AG10803 (cell line): ENCODE results near the gene TJP3.

Experiments used
- DNase-seq: peaks from one replicate; pipeline ENCODE4 v3.0.0; 2010; ENCODE audit warnings: low read depth
- H3K4me3 ChIP-seq: 2 replicates; pipeline ENCODE4 v1.5.1; 2011; ENCODE audit warnings: mild to moderate bottlenecking, low read length, control low read depth
- CTCF ChIP-seq: conservative IDR thresholded peaks from 2 replicates; pipeline ENCODE4 v1.5.1; 2011; ENCODE audit warnings: mild to moderate bottlenecking, low read length, control low read depth, inconsistent platforms

Gene TJP3

GRCh38 chr19:3698386-3698950, 9.7 kb upstream of the TJP3 start:
- DNase-seq, result no peak
- no peak for TF ChIP-seq CTCF
- H3K4me3 ChIP-seq, result peak overlapping the region; percentile 85

- peak overlapping the region; percentile 85 for H3K4me3 ChIP-seq
- peak; percentile 76 for DNase-seq
- no peak for TF ChIP-seq CTCF
Observed at GRCh38 chr19:3698974-3699740, 9.0 kb upstream of the TJP3 start.

GRCh38 chr19:3699741-3700241, 8.4 kb upstream of the TJP3 start:
- no peak for DNase-seq
- peak overlapping the region; percentile 85 for H3K4me3 ChIP-seq

GRCh38 chr19:3700242-3701032, 7.7 kb upstream of the TJP3 start, which contains the start of gene PIP5K1C:
TSS of gene PIP5K1C (minus strand) at chr19:3700468. CDS start at chr19:3700390, 78 bp downstream.
- peak within 1 kb of the TSS; percentile 85 for H3K4me3 ChIP-seq
- peak; percentile 77 for DNase-seq
- TF ChIP-seq CTCF, result peak; percentile 65

More at GRCh38 chr19:3699741-3700241, 8.4 kb upstream of the TJP3 start:
- no peak for TF ChIP-seq CTCF

- no peak for DNase-seq
- no peak for TF ChIP-seq CTCF
- no peak overlapping the region for H3K4me3 ChIP-seq
Observed at GRCh38 chr19:3701200-3701599, 7.0 kb upstream of the TJP3 start.

- no peak overlapping the region for H3K4me3 ChIP-seq
- no peak for TF ChIP-seq CTCF
- DNase-seq, result no peak
Observed at GRCh38 chr19:3707868-3708206, 347 bp upstream of the TJP3 start.
